Measurements from ENCODE around the gene ASTN2.

DNA sequence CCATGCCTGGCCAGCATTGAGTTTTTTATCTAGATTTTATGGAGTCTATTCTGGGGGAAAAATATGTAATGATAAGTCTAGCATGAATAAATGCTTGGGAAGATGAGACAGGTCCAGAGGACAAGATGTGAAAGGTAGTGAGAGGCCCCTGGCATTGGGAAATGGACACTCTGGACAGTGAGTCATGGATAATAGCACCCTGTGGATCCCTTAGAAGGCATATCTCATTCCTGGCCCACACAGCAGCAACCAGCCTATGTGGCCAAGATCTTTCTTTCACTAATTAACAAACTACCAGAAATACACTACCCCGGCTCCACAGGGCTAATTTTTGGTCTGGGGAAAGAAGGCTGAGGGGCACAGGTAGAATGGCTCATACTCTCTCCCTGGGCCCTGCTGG is 371.7 kb downstream of the ASTN2 start:
- TF ChIP-seq EZH2phosphoT487 (IDR thresholded peaks at IDR 0.05; ENCODE audit: insufficient read depth, low read depth) (no peak), EZH2 (IDR thresholded peaks at IDR 0.05; ENCODE audit: insufficient read depth, poor library complexity, severe bottlenecking) (no peak)

All from GM23248 (cell line).